Stimulated activated CD8-positive, alpha-beta memory T cell treated with anti-CD3 and anti-CD28 coated beads, Interleukin-2, amount 100 ng/mL, for 1 hour (primary cell): ENCODE measurements around the gene PLXNA4.
A peak's percentile ranks its signal among the peaks of the same experiment; 100 is the strongest.

ENCODE experiments used
- DNase-seq, 2 donors: peaks; one replicate each; pipeline ENCODE4 v3.0.0-alpha.2; 2020; ENCODE audit warnings: low read depth in 2 of 2

Gene PLXNA4

DNA sequence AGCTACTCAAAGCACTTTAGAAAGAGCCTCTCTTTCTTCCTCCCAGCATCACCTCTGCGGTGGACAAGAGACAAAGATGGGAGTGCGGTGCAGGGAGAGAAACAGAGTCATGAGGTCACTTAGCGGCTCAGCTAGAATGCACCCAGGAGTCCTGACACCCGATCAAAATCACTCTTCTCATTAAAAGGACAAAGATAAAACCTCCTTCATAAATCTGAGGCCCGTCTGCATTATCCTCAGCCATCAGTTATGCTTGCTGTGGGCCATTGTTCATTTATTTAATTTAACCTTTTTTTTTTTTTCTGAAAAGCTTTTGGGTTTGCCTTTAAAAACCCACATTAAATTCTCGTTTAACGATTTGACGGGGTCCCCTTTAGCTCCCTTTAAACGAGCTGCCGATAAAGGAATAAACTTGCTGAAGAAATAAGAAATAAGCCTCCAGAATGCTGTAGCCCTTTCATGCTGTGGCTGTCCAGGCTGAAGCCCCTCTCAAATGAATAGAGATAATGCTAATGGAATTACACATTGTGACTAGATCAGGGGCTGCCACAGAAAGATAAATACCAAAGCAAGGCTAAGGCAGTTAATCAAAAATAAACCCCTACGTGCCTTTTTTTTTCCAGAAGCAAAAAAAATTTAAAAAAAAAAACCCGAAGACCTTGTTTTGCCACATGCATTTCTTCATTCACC is 16.1 kb upstream of the PLXNA4 start:
- DNase-seq = no peak

DNA sequence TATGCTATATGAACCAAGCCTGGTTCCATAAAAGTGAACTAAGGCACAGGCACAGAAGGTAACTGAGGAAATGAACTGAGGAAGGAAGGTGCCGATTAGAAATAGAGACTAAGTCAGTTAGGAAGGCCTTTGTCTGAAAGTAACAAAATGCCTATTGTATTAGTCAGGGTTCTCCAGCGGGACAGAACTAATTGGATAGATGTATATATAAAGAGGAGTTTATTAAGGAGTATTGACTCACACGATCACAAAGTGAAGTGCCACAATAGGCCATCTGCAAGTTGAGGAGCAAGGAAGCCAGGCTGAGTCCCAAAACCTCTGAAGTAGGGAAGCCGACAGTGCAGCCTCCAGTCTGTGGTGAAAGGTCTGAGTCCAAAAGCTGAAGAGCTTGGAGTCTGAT is 13.9 kb upstream of the PLXNA4 start:
- no peak for DNase-seq

DNA sequence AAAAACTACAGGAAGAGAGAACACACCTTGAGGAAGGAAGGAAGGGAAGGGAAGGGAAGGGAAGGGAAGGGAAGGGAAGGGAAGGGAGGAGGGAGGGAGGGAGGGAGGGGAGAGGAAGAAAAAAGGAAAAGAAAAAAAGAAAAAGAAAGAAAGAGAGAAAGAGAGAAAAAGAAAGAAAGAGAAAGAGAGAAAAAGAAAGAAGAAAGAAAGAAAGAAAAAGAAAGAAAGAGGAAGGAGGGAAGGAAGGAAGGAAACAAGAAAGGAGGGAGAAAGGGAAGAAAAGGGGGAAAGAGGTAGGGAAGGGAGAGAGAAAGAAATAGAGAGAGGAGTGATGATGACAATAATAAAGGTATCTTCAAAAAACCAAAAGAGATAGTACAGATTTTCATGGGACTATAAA is 12.3 kb upstream of the PLXNA4 start:
- no peak for DNase-seq

DNA sequence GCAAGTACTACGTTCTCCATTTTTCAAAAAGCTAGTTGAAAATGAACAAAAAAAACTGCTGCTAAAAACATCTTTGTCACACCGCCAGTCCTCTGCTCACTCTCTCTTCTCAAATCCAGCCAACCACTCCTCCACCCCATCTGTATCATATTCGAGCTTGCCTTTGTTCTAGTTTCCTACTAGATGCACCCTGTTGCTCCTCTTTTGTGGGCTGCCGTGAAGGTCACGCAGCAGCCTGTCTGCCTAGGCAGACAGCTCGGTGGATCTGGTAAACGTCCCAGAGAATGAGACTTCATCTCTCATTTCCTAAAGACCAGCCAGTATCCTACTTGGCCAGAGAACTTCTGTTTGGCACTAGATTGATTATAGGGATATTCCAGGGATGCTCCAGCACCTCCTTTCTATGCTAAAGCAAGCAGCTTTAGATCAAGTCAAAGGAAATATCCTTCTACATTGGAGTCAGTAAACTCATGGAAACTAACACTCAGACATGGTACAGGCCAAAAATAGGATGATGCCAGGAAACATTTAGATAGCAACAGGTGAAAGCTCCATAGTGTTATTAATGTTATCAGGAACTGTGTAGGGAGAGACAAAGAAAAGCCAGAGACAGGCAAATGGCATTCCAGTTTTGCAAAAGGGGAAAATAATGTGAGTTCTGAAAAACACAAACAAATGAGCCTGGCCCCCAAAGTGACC is 8.7 kb upstream of the PLXNA4 start:
- no peak for DNase-seq

DNA sequence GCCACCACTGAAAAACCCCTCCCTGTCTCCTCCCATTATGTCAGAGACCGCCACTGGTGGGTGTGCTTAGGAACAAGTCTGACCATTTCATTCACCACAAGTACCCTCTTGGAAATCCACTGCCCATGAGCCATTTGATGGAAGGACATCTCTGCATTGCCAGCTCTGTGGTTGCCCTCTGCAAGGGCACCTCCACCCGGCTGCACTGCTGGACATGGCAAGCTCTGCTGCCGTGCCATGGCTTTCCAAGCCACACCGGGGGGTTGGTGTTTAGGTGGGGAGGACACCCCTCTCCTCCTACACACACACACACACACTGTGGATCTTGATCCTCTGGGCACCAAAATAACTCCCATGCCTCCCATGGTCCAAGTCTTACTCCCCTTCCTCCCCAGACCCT is 5.2 kb upstream of the PLXNA4 start:
- no peak for DNase-seq

DNA sequence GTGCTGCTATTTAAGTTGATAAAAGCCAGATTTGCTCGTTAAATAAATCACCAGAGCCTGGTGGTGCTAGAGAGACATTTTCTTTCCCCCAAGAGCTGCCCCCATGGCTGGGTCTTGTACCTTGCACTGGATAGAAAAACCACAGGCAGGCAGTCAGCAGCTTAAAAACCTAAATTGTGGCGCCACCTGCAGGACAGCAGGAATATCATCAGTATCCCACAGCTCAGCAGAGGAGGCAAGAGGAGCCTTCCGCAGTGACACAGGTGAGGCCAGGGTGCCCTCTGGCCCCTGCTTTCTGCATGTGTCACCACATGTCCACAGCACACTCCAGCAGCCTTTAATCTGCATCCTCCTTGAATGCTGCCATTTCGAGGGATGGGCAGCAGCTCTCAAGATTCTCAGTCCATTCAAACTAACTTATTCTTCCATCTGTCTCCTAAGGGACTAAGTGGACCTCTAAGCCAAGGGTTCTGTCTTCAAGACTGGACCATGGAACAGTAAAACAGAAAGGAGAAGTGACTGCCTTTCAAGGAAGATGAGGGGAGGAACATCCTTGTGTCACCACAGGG is 4.5 kb upstream of the PLXNA4 start:
- peak; percentile 35 to 45 for DNase-seq

DNA sequence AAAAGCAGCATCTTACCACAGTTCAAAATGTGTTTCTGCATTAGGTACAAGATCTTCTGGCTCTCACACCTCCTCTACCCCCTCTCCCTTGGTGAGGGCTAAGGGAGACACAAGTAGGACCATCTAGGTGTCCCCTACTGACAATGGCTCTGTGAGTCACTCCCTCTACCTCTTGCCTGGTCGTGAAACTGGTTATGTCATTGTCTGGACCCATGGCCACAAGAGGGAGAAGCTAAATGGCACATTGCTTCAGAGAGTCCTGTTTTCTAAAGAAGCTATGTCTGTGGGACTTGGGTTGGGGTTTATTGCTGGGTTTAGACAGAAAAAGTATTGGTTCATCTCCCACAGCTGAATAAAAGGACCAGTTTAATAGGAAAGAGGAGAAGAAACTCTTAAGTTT is 4.0 kb upstream of the PLXNA4 start:
- no peak for DNase-seq

DNA sequence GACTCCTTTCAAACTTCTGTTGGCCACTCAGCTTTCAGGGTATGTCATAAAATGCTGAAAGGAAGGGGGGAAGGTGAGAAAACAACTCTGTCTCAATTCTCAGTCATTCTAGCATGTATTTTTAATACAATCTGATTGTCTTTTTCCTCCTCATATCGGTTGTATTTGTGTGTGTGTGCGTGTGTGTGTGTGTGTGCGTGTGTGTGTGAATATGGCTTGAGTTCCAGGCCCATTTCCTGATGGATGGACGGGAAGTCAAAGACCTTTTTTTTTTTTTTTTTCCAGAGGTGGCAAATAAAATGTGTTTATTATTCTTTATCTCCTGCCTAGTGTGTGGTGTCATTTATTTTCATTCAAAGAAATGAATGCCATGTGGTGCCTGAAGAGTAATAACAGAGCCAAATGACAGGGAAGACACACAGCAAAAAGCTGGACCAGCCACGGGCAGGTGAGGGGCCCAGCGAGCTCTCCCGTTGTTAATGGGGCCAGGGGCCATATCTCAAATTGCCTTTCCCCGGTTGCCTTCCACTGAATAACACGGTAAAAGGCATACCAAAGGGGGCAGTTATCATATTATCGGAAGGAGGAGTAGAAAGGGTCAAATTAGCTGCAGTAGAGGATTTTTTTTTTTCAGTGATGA is 3.1 kb upstream of the PLXNA4 start:
- DNase-seq = no peak

DNA sequence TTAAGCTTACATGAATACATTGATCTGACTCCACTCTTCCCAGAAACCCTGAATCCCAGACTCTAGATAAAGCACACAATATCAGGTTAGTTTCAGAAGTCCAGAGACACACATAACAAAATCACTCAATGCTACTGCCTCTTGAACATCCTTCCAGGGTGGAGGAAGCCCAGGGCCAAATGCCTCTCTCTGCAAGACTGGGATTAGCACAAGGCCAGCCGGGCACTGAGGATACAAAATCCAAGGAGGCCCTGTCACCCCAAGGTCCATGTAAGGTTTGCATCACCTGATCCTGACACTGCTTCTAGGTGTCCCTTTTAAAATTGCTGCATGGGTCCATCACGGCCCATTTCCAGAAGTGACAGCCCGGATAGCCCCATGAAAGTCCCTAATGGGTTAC is 2.6 kb upstream of the PLXNA4 start:
- DNase-seq = no peak

DNA sequence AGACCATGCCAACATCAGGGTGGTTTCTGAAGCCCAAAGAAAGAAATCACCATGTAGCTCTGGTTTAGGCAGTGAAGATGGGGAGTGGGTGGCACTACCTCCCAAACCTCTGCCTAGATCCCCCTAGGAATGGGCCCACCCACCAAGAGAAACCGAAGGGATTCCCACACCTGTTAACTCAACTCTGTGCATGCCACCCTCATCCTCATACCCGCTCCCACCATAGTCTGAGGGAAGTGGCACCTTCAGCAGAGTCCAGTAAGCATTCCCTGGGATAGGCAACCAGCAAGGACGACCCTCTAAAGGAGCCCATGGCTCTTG is 1.7 kb upstream of the PLXNA4 start:
- DNase-seq = no peak

DNA sequence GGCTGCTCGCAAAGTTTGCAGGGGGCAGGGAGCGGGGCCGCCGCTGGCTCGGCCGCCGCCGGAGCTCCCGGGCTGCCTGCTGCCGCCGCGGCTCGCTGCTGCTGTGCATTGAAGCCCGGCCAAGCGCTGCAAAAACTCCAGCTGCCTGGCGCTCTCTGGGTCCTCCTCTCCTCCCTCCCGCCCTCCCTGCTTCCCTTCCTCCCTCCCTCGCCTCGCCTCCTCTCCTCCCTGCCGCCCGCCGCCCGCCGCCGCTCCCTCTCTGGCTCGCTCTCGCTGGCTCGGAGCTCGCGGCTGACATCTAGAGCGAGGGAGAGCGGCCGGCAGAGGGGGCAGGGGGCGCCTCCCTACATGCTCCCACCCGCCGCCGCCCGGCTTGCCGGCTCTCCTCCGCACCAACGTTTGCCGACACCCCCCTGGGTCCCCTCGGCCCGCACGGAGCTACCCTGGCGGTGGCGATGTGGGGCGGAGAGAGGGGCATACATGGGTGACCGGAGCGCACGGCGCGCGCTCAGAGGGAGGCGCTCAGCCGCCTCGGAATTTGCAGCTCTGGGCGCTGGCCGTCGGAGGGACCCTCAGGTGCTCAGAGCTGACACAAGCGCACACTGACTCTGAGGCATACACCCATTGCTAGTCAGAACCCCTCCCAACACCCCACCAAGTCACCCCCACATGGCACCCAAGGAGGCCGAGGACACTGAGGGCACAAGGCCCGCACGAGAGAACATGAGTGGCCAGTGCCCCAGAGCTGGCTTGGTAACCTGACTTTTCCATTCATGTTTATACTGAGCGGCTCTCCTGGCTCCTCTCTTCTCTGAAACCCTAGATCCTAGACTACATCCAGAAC is 1.2 kb upstream of the PLXNA4 start:
- DNase-seq = no peak

DNA sequence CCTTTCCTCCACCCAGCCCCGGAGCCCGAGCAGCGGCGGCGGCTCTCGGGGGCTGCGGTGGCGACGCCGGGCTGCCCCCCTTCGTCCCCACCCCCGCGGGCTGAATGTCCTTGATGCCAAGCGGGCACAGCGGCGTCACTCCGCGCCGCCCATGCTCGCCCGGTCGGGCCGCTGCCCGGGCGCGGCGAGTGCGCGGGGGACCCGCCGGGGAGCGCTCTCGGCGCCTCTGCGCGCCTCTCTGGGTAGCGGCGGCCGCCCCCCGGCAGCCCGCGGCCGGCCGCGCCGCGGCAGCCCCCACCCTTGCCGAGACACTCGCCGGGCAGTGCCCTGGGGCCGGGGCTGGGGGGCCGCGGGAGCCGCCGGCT is 433 bp upstream of the PLXNA4 start:
- no peak for DNase-seq

DNA sequence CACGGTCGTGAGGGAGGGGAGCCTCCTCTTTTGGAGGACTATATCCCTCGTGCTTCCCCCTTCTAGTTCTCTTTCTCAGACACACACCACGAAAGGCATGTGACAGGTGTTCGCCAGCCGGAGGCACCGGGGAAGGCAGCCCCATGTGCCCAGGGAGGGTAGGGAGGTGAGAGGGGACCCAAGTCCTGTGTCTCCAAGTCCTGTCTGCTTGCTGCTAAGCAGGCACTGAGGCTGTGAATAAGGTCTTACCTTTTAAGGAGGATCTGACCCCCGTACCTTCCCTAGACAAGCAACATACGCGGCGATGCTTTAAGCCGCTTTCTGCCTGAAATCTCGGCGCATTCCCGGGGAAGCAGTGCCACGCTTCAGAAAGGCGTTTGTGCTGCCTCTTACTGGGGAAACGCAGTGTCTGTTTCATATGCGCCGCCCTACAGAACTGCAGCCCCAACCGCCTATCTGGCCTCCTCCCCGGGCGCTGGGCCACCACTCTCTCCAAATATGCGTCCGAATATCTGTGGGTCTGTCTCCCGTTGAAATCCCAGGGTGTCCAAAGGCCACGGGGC is 770 bp downstream of the PLXNA4 start:
- DNase-seq = no peak

DNA sequence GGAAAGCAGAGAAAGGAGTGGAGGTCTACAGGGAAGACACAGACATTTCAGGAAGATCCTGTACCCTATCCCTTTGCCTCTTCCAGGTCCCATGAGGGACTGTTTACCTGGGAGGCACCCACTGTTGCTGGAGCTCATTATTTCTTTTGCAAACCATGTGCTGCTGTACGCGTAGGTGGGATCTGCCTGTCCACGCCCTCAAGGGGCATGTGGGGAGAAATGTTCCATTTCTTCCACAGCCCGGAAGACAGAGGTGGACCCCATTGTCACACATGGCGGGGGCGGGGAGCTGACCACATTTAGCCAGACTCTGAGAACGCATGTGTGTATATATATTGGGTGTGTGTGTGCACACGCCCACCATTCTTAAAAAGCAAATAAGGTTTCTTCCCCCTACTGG is 2.0 kb downstream of the PLXNA4 start:
- no peak for DNase-seq

DNA sequence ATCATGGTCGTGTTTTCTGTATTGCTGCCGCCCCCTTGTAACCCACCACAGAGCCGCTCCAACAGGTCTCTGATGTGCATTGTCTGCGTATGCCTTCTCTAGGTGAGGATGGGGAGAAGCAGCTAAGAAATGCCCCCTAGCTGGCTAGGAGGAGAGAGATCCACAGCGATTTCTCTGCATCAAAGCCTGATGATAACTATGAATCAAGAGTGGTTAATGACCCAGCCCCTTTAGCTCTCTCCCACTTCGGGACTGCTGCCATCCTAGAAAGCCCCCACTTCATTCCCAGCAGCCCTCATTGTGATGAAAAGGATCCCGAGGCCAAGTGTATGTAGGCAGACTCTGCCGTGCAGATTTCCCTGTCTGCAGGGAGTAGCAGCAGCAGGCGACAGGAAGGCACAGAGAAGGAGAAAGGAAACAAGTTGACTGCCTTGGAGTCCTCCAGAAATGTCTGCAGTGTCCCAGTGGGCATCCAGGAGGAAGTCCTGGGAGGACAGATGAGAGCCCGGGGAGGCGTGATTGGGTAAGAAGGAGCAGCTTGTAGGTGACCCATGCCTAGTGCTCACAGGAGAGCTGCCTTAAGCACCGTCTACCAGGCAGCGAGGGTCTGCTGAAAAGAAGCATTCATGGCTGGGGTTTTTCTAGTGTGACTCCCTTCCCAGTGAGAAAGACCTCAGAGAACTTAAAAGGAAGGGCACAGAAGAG is 2.9 kb downstream of the PLXNA4 start:
- no peak for DNase-seq

DNA sequence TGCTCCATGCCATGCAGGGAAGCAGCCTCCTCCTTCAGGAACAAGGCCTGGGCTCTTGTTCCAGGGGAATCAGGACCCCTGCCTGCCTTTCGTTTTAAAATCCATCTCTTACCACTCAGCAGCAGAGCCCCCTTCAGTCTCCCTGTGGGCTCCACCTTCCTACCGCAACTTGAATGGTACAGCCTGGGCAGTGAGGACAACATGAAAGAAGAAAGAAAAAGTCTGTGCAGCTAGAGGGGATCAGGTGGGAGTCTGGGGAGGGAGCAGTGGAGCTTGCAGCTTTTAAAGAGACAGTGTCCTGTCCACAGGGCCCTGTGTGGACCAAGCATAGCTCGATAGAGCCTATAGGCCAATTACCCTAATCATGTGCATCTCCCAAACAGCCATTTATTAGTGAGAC is 3.7 kb downstream of the PLXNA4 start:
- no peak for DNase-seq

DNA sequence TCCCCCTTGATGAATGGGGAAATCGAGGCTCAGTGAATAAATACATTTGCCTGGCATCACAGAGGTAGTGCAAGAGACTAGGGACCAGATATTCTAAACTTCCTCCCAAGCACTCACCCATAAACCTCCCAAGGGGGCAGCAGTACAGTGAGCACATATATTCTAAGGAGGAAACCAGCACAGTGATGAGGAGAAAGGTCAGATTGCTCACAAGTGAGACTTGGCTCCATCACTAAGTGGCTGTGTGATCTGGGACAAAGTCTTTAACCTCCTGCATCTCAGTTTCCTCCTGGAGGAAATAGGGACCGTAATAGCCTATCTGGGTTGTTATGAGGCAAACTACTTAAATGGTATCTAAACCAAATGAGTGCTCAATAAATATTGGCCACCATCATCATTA is 4.3 kb downstream of the PLXNA4 start:
- no peak for DNase-seq

DNA sequence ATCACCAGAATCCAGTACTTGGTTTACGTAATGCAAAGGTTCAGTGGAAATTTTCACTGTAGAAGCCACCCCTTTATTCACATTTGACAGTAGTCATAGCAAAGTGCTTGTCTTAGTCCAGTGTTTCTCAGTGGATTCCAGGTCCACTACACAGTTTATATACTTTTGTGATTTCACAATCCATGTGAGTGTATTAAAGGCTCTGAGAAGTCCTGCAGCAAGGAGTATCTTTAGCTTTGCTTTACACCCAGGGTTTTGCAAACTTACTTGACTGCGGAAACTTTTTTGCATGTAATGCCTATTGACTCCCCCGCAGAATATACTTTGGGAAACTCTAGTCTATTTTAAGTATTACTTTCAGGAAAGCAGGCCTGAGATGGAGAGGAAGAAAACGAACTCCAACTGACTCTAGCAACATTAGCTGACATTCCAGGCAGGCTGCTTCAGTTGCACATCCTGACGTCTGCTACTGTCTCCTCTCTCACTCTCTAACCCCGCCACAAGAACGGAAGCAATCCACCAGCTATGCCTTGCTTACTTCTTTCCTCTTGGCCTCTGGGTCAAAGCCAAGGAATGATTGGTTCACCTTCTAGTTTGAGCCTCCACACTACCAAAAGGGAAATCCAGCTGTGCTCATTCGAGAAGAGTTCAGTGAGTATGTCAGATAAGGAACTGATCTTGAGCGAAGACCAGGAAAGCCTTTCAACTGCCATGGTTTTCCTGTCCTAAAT is 6.2 kb downstream of the PLXNA4 start:
- DNase-seq = no peak

DNA sequence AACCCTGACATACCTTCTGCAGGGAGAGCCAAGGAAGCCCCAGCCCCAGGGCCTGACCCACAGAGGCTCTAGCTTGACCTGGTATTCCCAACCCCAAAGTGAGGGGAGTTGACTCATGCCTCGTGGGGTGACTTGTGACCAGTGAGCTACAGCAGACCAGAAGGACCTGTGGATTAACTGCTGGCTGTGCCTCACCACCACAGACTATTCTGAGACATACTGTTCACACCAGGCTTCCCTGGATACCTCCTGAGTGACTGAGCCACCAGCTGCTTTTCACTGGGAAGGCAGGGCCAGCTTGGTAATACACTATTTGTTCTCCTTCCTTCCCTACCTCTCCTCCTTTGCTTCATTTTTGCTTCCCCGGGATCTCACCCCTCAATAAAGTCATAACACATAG is 7.3 kb downstream of the PLXNA4 start:
- no peak for DNase-seq

DNA sequence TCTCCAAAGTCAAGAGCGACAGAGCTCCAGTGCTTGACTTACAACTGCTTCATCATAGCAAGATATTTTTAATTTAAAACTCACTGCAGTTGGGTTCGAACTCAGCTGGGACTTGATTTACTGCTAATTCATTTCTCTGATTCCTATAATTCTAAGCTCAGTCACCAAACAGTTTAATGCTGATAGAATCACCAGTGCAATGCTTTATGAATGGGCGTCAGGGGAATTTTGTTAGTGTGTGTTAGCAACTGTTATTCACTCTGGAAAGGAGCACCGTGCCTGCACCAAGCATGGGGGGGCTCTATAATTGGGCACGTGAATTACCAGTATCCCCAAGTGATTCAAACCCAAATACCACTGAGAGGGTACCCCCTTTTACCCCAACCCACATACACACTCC is 10.4 kb downstream of the PLXNA4 start:
- DNase-seq = no peak

DNA sequence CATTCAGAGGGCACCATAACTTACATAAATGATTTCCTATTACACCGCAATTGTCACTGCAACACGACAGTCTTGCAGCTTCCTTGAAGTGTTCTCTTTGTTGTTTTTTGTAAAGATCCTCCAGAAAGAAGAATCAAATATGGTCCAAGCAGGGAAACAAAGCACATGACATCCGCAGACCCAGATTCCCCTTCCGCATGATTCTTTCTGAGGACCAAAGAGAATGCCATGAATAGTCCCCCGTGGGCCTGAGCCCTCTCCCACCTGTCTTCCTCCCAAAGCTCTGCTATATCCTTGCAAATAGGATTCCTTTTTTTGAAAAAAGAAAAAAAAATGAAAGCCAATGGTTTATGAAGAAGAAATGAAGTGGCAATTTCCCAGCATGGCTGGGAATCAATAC is 10.8 kb downstream of the PLXNA4 start:
- DNase-seq = no peak
